SU-DHL-6 (cell line): Measurements from ENCODE around the gene CSRNP3.

Experiments
- CTCF ChIP-seq: fragments of 200-600 bp; sonication (generic); IDR thresholded peaks from one replicate; pipeline ENCODE4 v1.5.1; 2017; ENCODE audit warnings: antibody characterized with exemption, mild to moderate bottlenecking, low read length, moderate library complexity; ENCODE audit not compliant: insufficient read depth, poor library complexity, severe bottlenecking
- EZH2phosphoT487 ChIP-seq: fragments of 200-600 bp; sonication (generic), shearing (Covaris generic); conservative IDR thresholded peaks from 2 replicates; pipeline ENCODE4 v1.6.1; 2018; ENCODE audit warnings: mild to moderate bottlenecking, antibody characterized with exemption, low read length, moderate library complexity, mixed read lengths

DNA sequence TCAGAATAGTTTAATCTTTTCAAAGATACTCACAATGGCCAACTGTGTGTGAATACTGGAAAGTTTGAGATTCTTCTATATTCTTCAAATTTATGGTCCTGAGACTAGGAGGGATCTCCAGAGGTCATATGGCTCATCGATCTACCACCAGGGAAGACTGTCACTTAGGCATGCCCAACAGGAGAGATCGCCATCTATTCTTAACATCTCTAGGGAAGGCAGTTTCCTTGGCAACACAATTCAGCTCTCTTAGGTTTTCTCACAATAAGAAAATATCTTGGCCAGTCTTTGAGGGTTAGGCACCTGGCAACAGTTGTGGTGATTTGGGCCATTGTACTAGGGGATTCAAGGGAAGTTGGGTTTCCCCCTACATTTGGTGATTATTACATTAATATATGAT is 217.3 kb downstream of the CSRNP3 start:
- TF ChIP-seq CTCF, result no peak
- no peak for TF ChIP-seq EZH2phosphoT487
